Embryonic facial prominence (tissue), 1 donor: Measurements from ENCODE around the gene PEMT.

Experiments used
- DNase-seq: peaks from one replicate; pipeline ENCODE4 v3.0.0-alpha.2; 2016; ENCODE audit errors: extremely low spot score

The PEMT gene

DNA sequence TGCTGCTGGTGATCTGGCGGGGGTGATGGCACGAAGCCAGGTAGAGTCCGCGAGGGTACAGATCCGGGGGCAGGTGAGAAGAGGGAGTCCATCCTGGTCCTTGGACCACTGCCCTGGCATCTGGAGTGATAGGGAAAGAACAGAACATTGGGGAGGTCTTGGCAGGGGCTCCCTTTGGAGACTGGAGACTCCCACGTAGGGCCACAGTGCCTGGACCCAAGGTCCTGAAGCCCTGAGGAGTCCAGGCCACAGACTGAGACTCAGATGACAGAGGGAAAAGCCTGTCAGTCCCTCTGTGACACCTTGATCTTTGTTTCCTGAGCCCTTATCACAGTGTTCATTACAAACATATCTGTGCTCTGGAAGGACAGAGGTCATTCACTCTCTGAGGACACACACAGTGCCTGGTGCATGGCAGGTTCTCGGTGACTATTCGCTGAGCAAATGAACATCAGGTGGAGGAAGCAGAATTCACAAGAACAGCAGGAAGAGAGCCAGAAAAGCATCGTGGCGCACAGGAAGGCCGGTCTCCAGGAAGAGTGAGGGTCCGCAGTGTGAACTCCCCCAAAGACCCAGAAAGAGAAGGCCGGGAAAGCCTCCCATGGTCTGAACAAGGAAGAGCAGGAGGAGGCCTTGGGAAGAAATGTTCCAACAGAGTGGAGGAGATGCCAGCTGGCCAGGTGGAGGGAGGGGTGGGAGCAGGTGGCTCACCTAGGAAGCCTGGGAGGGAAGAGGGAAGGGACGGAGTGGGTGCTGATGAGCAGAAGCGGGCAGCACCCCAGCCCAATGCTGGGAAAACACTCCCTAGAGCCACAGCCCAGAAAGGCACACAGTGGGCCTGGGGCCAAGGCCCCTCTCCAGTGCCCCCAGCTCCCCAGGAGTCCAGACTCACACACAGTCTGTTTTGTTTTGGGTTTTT, 20.5 kb downstream of the PEMT start:
- no peak for DNase-seq

GRCh38 chr17:17570140-17570797, 21.2 kb downstream of the PEMT start:
- no peak for DNase-seq

DNA sequence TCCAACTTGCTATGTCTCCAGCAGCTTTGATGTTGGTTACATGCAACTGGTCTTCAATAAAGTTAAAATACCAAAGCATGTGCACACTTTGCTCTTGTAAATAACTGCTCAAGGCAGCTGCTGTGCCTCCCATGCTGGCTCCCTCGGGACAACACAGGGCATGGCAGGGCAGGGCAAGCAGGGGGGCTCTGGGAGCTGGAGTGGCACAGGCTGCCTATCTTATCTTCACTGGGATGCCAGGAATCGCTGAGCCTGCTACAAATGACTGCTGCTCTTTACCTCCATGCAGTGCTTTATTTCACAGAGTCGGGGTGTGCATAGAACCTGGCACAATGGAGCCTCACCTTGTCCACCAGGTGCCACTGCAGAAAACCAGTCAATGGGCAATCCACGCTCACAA, 21.8 kb downstream of the PEMT start:
- DNase-seq: no peak

- no peak for DNase-seq
Observed at GRCh38 chr17:17568772-17569195, 22.7 kb downstream of the PEMT start.

DNA sequence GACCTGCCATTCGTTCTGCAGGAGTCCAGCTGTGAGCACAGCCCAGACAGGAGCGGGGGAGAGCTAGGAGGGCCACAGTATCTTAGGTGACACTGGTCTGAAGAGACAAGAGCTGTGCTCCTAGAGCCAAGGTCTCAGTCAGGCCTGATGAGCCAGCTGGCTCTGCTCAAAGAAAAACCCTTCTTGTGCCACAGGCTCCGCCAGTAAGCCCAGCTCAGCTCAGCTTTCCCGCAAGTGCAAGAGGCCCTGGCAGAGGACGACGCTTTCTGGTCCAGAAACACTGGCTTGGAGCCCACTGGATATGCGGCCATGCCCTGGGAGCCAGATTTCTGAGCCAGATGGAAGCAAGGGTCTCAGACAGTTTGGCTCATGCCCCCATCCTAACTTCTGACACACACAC, 23.9 kb downstream of the PEMT start:
- DNase-seq: no peak

GRCh38 chr17:17566896-17567513, 24.5 kb downstream of the PEMT start:
- DNase-seq: no peak

DNA sequence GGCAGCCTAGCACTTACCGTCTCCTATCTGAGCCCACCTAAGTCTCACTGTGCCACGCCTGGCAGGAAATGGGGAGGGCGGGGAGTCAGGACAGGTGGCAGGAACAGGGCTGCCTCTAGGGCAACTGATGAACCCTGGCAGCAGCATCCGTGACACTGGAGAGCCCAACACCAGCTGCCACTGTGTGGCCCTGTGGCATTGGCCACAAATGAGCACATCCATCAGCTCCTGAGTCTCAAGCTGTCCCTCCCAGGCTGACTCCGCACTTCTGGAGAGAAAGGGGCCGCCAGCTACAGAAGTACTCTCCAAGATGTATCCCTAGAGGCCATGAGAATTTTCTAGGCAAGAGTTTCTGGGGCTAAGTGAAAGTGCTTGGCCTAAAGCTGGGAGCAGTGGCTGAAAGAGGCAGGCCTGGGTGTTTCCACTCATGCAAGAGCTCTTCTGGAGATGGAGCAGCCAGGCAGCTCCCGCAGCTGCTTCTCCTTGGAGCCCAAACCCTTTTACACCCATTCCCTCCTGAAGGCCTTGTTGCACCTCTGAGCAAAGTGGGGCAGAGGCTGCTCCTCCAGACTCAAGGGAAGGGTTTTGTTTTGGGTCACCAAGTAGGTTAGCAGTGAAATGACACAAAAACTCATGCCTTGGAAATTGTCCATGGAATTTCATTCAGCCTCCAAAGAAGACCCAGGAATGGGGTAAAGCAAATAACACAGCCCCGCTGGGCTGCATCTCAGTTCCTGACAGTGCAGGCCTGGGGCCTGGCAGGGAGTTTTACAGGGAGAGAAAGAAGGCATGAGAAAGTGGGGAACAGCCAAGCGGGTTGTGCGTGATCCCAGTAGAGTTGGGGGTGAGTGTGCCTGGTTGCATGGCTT, 25.8 kb downstream of the PEMT start:
- DNase-seq: no peak

GRCh38 chr17:17564896-17565295, 26.6 kb downstream of the PEMT start:
- no peak for DNase-seq

DNA sequence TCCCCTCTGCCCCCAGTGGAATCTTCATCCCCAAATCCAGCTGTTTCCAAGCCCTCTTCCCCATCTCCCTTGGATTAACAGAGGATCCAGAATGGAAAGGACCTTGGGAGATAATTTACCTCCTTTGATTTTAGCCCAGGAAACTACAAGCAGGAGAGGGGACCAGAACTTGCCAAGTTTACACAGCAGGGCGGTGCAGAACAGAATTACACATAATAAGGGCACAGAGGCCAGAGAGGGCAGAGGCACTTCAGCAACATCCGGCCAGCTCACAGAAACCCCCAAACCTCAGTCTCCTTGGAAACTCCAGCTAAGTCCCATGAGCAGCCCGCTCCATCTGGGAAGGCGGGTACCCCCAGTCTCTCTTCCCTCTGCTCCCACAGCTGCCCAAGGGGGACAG, 27.2 kb downstream of the PEMT start:
- DNase-seq: no peak

GRCh38 chr17:17563530-17563929, 28.0 kb downstream of the PEMT start:
- DNase-seq: no peak

- DNase-seq: no peak
Observed at GRCh38 chr17:17562146-17562511, 29.4 kb downstream of the PEMT start.

DNA sequence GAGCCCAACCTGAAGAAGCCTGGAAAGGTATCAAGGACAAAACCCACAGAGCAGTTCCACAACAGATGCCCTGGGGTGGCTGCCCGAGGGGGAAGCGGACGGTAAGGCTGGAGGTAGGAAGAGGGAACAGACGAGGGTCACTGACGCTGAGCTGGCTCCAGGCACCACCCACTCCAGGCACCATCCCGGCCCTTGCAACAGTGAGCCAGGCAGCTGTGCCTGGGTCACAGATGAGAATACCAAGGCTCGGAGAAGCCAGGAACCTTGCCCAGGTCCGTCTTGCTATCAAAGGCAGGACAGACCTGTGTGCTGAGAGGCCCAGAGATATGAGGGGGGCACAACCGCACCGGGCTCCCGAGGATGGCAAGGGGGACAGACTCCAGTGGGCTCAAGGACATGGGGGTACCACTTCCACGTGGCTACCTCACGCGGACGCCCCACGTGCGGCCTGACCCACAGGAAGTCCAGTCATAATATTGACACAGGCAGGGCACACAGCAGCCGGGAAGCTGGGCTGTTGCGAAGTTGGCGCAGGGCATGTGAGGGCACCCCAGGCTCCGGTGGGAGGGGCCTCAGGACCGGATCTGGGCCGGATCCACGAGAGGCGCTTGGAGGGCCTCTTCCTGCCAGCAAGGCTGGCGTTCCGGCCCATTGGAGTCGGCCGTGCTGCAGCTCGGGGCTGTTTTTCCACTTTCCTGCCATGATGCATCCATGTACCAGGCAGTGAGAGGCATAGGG, 29.9 kb downstream of the PEMT start:
- DNase-seq: no peak

- DNase-seq: no peak
Observed at GRCh38 chr17:17560975-17561374, 30.5 kb downstream of the PEMT start.

DNA sequence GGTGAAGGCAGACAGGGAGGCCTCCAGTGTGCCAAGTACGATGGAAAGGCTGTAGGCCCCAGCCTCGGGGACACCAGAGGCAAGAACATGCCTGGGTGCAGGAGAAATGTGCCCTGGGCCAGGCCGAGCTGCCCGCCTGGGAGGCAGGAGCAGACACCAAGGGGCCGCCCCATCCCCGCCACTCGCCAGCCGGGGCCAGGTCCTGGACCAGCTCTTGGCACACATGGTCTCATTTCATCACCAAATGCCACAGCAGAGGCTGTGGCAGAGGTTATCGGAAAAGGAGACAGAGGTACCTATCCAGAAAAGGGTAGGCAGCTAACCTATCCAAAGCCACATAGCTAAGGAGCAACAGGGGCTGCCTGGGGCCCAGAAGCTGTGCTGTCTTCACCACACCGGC, 31.3 kb downstream of the PEMT start:
- DNase-seq: no peak

GRCh38 chr17:17559164-17559563, 32.3 kb downstream of the PEMT start:
- no peak for DNase-seq

GRCh38 chr17:17558431-17558830, 33.1 kb downstream of the PEMT start:
- no peak for DNase-seq

GRCh38 chr17:17557796-17558195, 33.7 kb downstream of the PEMT start:
- no peak for DNase-seq

- no peak for DNase-seq
Observed at GRCh38 chr17:17556671-17557070, 34.8 kb downstream of the PEMT start.

DNA sequence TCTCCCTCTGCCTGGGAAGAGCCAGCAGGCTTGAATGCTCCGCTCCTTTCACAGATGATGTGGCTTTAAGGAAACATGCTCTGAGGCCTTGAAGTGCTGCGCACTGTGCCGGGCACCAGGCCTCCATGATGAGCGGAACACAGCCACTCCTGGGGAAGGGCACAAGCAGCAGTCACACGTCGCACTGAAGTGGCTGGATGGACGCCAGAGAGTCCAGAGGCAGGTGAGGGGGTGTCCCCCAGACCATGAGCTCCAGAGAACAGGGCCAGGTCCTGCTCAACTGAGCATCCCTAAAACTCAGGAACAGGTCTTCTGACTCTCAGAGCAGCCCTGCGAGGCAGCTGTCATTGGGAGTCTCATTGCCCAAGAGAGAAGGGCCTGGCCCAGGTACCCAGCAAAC, 35.6 kb downstream of the PEMT start:
- no peak for DNase-seq

DNA sequence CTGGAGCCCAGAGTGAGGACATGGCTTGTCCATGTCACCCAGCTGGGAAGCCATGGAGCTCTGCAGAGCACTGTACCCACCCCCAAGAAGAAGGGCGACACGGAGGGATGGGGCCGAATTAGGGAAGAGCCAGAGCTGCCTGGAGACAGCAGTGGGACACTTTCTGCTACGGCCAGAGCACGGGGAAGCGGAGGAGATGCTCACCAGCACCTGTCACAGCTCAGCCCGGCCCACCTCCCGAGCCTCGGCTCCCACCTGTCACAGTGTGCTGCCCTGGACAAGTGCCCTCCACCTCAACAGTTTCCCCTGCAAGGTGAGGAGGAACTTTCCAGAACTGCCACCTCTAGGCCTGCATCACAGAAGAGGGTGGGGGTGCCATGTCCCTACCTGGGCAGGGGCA, 36.4 kb downstream of the PEMT start:
- no peak for DNase-seq

- DNase-seq: no peak
Observed at GRCh38 chr17:17554266-17554665, 37.2 kb downstream of the PEMT start.
